ENCODE data around the gene IKBKE.

Gene IKBKE

GRCh38 chr1:206447792-206448191 is 22.5 kb upstream of the IKBKE start:
- H3K36me3 ChIP-seq (ENCODE audit: insufficient read depth, low read length), result peaks cover 84% of the 10 kb centered on the region
- H3F3A ChIP-seq (ENCODE audit: low read depth), result no peaks in the 10 kb centered on the region
- H3K9me3 ChIP-seq (ENCODE audit: insufficient read depth, low read depth, low read length), result no peaks in the 10 kb centered on the region
- TF ChIP-seq EZH2phosphoT487 (IDR thresholded peaks at IDR 0.05; ENCODE audit: borderline replicate concordance), result no peak
- TF ChIP-seq, protein P1, sequence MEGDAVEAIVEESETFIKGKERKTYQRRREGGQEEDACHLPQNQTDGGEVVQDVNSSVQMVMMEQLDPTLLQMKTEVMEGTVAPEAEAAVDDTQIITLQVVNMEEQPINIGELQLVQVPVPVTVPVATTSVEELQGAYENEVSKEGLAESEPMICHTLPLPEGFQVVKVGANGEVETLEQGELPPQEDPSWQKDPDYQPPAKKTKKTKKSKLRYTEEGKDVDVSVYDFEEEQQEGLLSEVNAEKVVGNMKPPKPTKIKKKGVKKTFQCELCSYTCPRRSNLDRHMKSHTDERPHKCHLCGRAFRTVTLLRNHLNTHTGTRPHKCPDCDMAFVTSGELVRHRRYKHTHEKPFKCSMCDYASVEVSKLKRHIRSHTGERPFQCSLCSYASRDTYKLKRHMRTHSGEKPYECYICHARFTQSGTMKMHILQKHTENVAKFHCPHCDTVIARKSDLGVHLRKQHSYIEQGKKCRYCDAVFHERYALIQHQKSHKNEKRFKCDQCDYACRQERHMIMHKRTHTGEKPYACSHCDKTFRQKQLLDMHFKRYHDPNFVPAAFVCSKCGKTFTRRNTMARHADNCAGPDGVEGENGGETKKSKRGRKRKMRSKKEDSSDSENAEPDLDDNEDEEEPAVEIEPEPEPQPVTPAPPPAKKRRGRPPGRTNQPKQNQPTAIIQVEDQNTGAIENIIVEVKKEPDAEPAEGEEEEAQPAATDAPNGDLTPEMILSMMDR (conservative IDR thresholded peaks at IDR 0.05; ENCODE audit: low read length), result no peak
- no peak overlapping the region for H2AFZ ChIP-seq (ENCODE audit: low read length)
- no peaks in the 10 kb centered on the region for H4K20me1 ChIP-seq (ENCODE audit: insufficient read depth, low read length, poor library complexity, severe bottlenecking)
- H3K4me2 ChIP-seq (ENCODE audit: low read depth, low read length, poor library complexity, severe bottlenecking), result no peak overlapping the region
- no peak overlapping the region for H3K4me3 ChIP-seq (ENCODE audit: low read length, poor library complexity, severe bottlenecking)
- no peaks in the 10 kb centered on the region for H3K9me2 ChIP-seq (replicated peaks; ENCODE audit: low read depth, low read length)
- H3K27me3 ChIP-seq (ENCODE audit: insufficient read depth, low read length, poor library complexity, severe bottlenecking), result no peaks in the 10 kb centered on the region
- no peak overlapping the region for H3K9ac ChIP-seq (ENCODE audit: low read depth, low read length, poor library complexity, severe bottlenecking)
- H3K79me2 ChIP-seq (ENCODE audit: insufficient read depth, low read length), result no peaks in the 10 kb centered on the region
- no peaks in the 10 kb centered on the region for H3K4me1 ChIP-seq (ENCODE audit: insufficient read depth, low read length, poor library complexity, severe bottlenecking)

DNA sequence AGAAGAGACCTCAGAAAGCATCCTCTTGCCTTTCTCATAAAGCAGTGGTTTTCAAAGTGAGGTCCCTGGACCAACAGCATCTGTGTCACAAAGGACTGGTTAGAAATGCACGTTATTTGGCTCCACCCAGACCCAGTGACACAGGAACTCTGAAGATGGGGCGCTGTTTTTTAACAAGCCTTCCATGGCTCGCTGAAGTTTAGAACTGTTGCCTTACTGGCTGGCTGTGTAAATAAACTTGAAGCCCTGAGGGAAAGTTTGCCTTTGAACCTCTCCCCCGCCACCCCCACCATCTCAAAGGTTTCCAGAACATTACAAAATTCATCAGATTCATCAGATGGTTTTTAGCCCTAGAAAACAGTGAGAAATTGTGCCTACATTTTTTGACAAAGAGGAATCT is 21.8 kb upstream of the IKBKE start:
- H3K79me2 ChIP-seq (ENCODE audit: insufficient read depth, low read length), result no peaks in the 10 kb centered on the region
- no peak overlapping the region for H2AFZ ChIP-seq (ENCODE audit: low read length)
- H4K20me1 ChIP-seq (ENCODE audit: insufficient read depth, low read length, poor library complexity, severe bottlenecking), result no peaks in the 10 kb centered on the region
- no peak overlapping the region for H3K4me3 ChIP-seq (ENCODE audit: low read length, poor library complexity, severe bottlenecking)
- no peak overlapping the region for H3K4me2 ChIP-seq (ENCODE audit: low read depth, low read length, poor library complexity, severe bottlenecking)
- H3K9me3 ChIP-seq (ENCODE audit: insufficient read depth, low read depth, low read length), result no peaks in the 10 kb centered on the region
- no peak overlapping the region for H3K9ac ChIP-seq (ENCODE audit: low read depth, low read length, poor library complexity, severe bottlenecking)
- H3K36me3 ChIP-seq (ENCODE audit: insufficient read depth, low read length), result peaks cover 84% of the 10 kb centered on the region
- TF ChIP-seq, protein P1 (conservative IDR thresholded peaks at IDR 0.05; ENCODE audit: low read length), result no peak
- TF ChIP-seq EZH2phosphoT487 (IDR thresholded peaks at IDR 0.05; ENCODE audit: borderline replicate concordance), result no peak
- no peaks in the 10 kb centered on the region for H3F3A ChIP-seq (ENCODE audit: low read depth)
- H3K4me1 ChIP-seq (ENCODE audit: insufficient read depth, low read length, poor library complexity, severe bottlenecking), result no peaks in the 10 kb centered on the region
- H3K9me2 ChIP-seq (replicated peaks; ENCODE audit: low read depth, low read length), result no peaks in the 10 kb centered on the region
- H3K27me3 ChIP-seq (ENCODE audit: insufficient read depth, low read length, poor library complexity, severe bottlenecking), result no peaks in the 10 kb centered on the region

DNA sequence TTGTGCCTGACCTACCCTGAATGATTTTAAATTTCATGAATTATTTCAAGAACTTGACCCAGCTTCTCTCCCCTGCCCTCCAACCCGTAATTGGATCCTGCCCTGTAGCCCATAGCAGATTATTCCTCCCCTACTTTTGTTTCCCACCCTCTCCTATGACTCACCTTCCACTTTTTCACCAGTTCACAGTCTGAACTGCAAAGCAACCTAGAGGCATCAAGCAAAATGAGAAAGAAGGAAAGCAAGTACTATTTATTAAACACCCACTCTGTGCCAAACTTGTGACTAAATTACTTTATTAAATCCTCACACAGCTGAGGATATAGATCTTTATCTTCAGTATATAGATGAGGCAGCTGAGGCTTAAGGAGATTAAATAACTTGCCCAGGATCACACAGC is 20.7 kb upstream of the IKBKE start:
- Histone ChIP-seq H3K9ac (ENCODE audit: low read depth, low read length, poor library complexity, severe bottlenecking) (no peak overlapping the region), H3F3A (ENCODE audit: low read depth) (no peaks in the 10 kb centered on the region), H3K4me2 (ENCODE audit: low read depth, low read length, poor library complexity, severe bottlenecking) (no peak overlapping the region), H3K9me2 (replicated peaks; ENCODE audit: low read depth, low read length) (no peaks in the 10 kb centered on the region), H3K79me2 (ENCODE audit: insufficient read depth, low read length) (no peaks in the 10 kb centered on the region), H3K27me3 (ENCODE audit: insufficient read depth, low read length, poor library complexity, severe bottlenecking) (no peaks in the 10 kb centered on the region), H2AFZ (ENCODE audit: low read length) (no peak overlapping the region), H3K4me1 (ENCODE audit: insufficient read depth, low read length, poor library complexity, severe bottlenecking) (no peaks in the 10 kb centered on the region), H4K20me1 (ENCODE audit: insufficient read depth, low read length, poor library complexity, severe bottlenecking) (no peaks in the 10 kb centered on the region), H3K9me3 (ENCODE audit: insufficient read depth, low read depth, low read length) (no peaks in the 10 kb centered on the region), H3K4me3 (ENCODE audit: low read length, poor library complexity, severe bottlenecking) (no peak overlapping the region), H3K36me3 (ENCODE audit: insufficient read depth, low read length) (peaks cover 85% of the 10 kb centered on the region)
- TF ChIP-seq, protein P1 (conservative IDR thresholded peaks at IDR 0.05; ENCODE audit: low read length), result no peak
- TF ChIP-seq EZH2phosphoT487 (IDR thresholded peaks at IDR 0.05; ENCODE audit: borderline replicate concordance), result no peak
